Measurements from ENCODE around the gene ARMC8. TPM values are rescaled to one million over a fixed set of nuclear protein-coding genes. Genes with fewer than 3 reads are reported as not detected.

Gene ARMC8
- total RNA-seq, 2 experiments from 2014 or later: 48.8 to 57.1 TPM

- Histone ChIP-seq H3K4me3 (ENCODE audit: low read depth, low read length, poor library complexity, severe bottlenecking) (no peak overlapping the region), H4K20me1 (ENCODE audit: insufficient read depth, low read length) (no peaks in the 10 kb centered on the region), H3K9me3 (ENCODE audit: low read length) (no peaks in the 10 kb centered on the region), H3K4me2 (ENCODE audit: low read length) (no peak overlapping the region), H3K4me1 (ENCODE audit: insufficient read depth, low read length, poor library complexity, severe bottlenecking) (no peaks in the 10 kb centered on the region), H3K36me3 (ENCODE audit: insufficient read depth, low read length) (no peaks in the 10 kb centered on the region), H3K27ac (ENCODE audit: low read depth, low read length, poor library complexity, severe bottlenecking) (no peak overlapping the region), H3K79me2 (ENCODE audit: insufficient read depth, low read depth, low read length) (no peaks in the 10 kb centered on the region), H3K9me2 (ENCODE audit: insufficient read depth, low read length) (no peaks in the 10 kb centered on the region), H2AFZ (ENCODE audit: low read length) (no peak overlapping the region)
- TF ChIP-seq CTCF (conservative IDR thresholded peaks at IDR 0.05; ENCODE audit: low read length) (no peak), EZH2phosphoT487 (IDR thresholded peaks at IDR 0.05; ENCODE audit: borderline replicate concordance, low read depth, low read length) (no peak)
- CTCF ChIA-PET (ENCODE audit: unreplicated experiment): no interaction called here
- intact Hi-C loops (cut with micrococcal nuclease; ENCODE audit: unreplicated experiment): no loop called here
- POLR2A ChIA-PET: no interaction called here
- BruUV-seq (replicated peaks): no TSS peak
- no peak for DNase-seq (ENCODE audit: low spot score)
These were observed 151.7 kb downstream of the ARMC8 start for GRCh38 chr3:138338811-138339210.

- Histone ChIP-seq H3K36me3 (ENCODE audit: insufficient read depth, low read length) (no peaks in the 10 kb centered on the region), H4K20me1 (ENCODE audit: insufficient read depth, low read length) (no peaks in the 10 kb centered on the region), H3K9me3 (ENCODE audit: low read length) (no peaks in the 10 kb centered on the region), H2AFZ (ENCODE audit: low read length) (no peak overlapping the region), H3K79me2 (ENCODE audit: insufficient read depth, low read depth, low read length) (no peaks in the 10 kb centered on the region), H3K27ac (ENCODE audit: low read depth, low read length, poor library complexity, severe bottlenecking) (no peak overlapping the region), H3K4me3 (ENCODE audit: low read depth, low read length, poor library complexity, severe bottlenecking) (no peak overlapping the region), H3K4me1 (ENCODE audit: insufficient read depth, low read length, poor library complexity, severe bottlenecking) (no peaks in the 10 kb centered on the region), H3K4me2 (ENCODE audit: low read length) (no peak overlapping the region), H3K9me2 (ENCODE audit: insufficient read depth, low read length) (no peaks in the 10 kb centered on the region)
- TF ChIP-seq EZH2phosphoT487 (IDR thresholded peaks at IDR 0.05; ENCODE audit: borderline replicate concordance, low read depth, low read length): no peak
- TF ChIP-seq CTCF (conservative IDR thresholded peaks at IDR 0.05; ENCODE audit: low read length): no peak
- ChIA-PET CTCF (ENCODE audit: unreplicated experiment) (no interaction called here), POLR2A (interaction anchor here (0.7 kb wide), 1 partner anchor 36 kb away, joined by 3 read pairs; no protein-coding TSS in a partner anchor)
- DNase-seq (ENCODE audit: low spot score): no peak
- BruUV-seq (replicated peaks): no TSS peak
- intact Hi-C loops (cut with micrococcal nuclease; ENCODE audit: unreplicated experiment): no loop called here
These were observed 153.4 kb downstream of the ARMC8 start for GRCh38 chr3:138340511-138340910.

GRCh38 chr3:138344754-138345153 is 157.7 kb downstream of the ARMC8 start:
- CTCF ChIA-PET (ENCODE audit: unreplicated experiment): interaction anchor here (0.6 kb wide), 1 partner anchor 57 kb away, joined by 3 read pairs; no protein-coding TSS in a partner anchor

More at GRCh38 chr3:138344754-138345153, 157.7 kb downstream of the ARMC8 start:
- H3K4me3 ChIP-seq (ENCODE audit: low read depth, low read length, poor library complexity, severe bottlenecking): no peak overlapping the region
- no peaks in the 10 kb centered on the region for H3K9me2 ChIP-seq (ENCODE audit: insufficient read depth, low read length)
- DNase-seq (ENCODE audit: low spot score): no peak
- H3K4me1 ChIP-seq (ENCODE audit: insufficient read depth, low read length, poor library complexity, severe bottlenecking): no peaks in the 10 kb centered on the region
- no peaks in the 10 kb centered on the region for H3K36me3 ChIP-seq (ENCODE audit: insufficient read depth, low read length)
- H3K27ac ChIP-seq (ENCODE audit: low read depth, low read length, poor library complexity, severe bottlenecking): no peak overlapping the region
- no peak overlapping the region for H3K4me2 ChIP-seq (ENCODE audit: low read length)
- intact Hi-C loops (cut with micrococcal nuclease; ENCODE audit: unreplicated experiment): no loop called here
- H3K79me2 ChIP-seq (ENCODE audit: insufficient read depth, low read depth, low read length): no peaks in the 10 kb centered on the region
- POLR2A ChIA-PET: no interaction called here
- no TSS peak for BruUV-seq (replicated peaks)
- TF ChIP-seq EZH2phosphoT487 (IDR thresholded peaks at IDR 0.05; ENCODE audit: borderline replicate concordance, low read depth, low read length) (no peak), CTCF (conservative IDR thresholded peaks at IDR 0.05; ENCODE audit: low read length) (no peak)
- H4K20me1 ChIP-seq (ENCODE audit: insufficient read depth, low read length): no peaks in the 10 kb centered on the region
- no peaks in the 10 kb centered on the region for H3K9me3 ChIP-seq (ENCODE audit: low read length)
- no peak overlapping the region for H2AFZ ChIP-seq (ENCODE audit: low read length)

Other genes starting within 250 kb of the ARMC8 start
- gene CLDN18, start 177.1 kb upstream of the ARMC8 start, total RNA-seq (2014; rRNA removed; shearing (Covaris generic)): not detected in 2 replicates
- not detected in 2 replicates for gene CLDN18, start 177.1 kb upstream of the ARMC8 start, total RNA-seq (2022)
- not detected in 2 replicates for gene DZIP1L, start 71.7 kb upstream of the ARMC8 start, total RNA-seq (2014; rRNA removed; shearing (Covaris generic))
- gene DZIP1L, start 71.7 kb upstream of the ARMC8 start, total RNA-seq (2022): not detected in 2 replicates
- gene A4GNT, start 54.9 kb upstream of the ARMC8 start, total RNA-seq (2014; rRNA removed; shearing (Covaris generic)): not detected in 2 replicates
- gene A4GNT, start 54.9 kb upstream of the ARMC8 start, total RNA-seq (2022): not detected in 2 replicates
- 13.6 and 21.4 TPM in 2 replicates for gene DBR1, start 12.4 kb upstream of the ARMC8 start, total RNA-seq (2014; rRNA removed; shearing (Covaris generic))
- gene DBR1, start 12.4 kb upstream of the ARMC8 start, total RNA-seq (2022): 16.4 and 22.7 TPM in 2 replicates
- gene NME9, start 142.6 kb downstream of the ARMC8 start, total RNA-seq (2014; rRNA removed; shearing (Covaris generic)): 0.54 TPM in 1 of 2 replicates, not detected in the other
- not detected in 2 replicates for gene NME9, start 142.6 kb downstream of the ARMC8 start, total RNA-seq (2022)
- not detected in 2 replicates for gene MRAS, start 161.3 kb downstream of the ARMC8 start, total RNA-seq (2014; rRNA removed; shearing (Covaris generic))
- not detected in 2 replicates for gene MRAS, start 161.3 kb downstream of the ARMC8 start, total RNA-seq (2022)
- not detected in 2 replicates for gene ESYT3, start 247.3 kb downstream of the ARMC8 start, total RNA-seq (2014; rRNA removed; shearing (Covaris generic))
- gene ESYT3, start 247.3 kb downstream of the ARMC8 start, total RNA-seq (2022): not detected in 2 replicates